GM19372 (cell line): Measurements from ENCODE around the gene PEAK1.

ENCODE experiments used
- ATAC-seq: cut with Tn5 transposase; IDR thresholded peaks from one replicate; pipeline ENCODE4 v1.9.1; 2021; ENCODE audit warnings: mild to moderate bottlenecking, low read depth, moderate library complexity; ENCODE audit not compliant: unreplicated experiment

Gene PEAK1

DNA sequence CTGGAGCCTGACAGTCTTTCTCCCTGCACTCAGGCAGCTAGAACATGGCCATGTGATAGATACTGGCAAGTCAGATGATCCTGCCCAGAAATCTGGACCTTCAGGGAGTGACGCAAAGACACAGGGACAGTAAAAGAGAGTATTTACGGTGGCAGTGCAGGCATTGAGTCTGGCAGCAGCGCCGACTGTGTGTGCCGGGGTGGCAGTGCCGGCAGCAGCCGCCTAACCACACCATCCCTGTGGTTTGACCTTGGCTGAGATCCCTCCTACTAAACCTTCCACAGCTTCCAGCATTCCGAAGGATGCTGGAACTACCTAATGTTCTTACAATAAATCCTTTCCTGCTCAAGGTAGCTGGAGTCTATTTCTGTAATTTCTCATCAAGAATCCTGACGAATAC lies 344.4 kb downstream of the PEAK1 start:
- ATAC-seq: no peak

DNA sequence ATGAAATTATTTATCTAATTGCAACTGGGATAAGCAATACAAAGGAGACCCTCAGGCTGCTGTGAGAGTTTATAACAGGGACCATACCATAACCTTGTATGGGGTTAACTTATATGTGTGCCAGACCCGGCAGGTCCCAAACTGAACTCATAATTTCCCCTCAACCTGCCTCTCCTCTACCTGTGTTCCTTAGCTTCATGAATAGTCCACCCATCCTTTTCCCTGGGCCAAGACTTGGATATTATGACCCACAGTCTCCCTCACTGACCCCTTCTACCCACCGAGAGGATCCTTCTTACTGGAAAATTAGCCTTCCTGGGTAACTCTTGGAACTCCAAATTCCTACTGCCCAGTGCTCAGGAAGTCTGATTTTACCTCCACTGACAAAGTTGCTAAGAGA lies 345.6 kb downstream of the PEAK1 start:
- no peak for ATAC-seq

- ATAC-seq: no peak
These were observed 348.3 kb downstream of the PEAK1 start for GRCh38 chr15:77071305-77072223.

DNA sequence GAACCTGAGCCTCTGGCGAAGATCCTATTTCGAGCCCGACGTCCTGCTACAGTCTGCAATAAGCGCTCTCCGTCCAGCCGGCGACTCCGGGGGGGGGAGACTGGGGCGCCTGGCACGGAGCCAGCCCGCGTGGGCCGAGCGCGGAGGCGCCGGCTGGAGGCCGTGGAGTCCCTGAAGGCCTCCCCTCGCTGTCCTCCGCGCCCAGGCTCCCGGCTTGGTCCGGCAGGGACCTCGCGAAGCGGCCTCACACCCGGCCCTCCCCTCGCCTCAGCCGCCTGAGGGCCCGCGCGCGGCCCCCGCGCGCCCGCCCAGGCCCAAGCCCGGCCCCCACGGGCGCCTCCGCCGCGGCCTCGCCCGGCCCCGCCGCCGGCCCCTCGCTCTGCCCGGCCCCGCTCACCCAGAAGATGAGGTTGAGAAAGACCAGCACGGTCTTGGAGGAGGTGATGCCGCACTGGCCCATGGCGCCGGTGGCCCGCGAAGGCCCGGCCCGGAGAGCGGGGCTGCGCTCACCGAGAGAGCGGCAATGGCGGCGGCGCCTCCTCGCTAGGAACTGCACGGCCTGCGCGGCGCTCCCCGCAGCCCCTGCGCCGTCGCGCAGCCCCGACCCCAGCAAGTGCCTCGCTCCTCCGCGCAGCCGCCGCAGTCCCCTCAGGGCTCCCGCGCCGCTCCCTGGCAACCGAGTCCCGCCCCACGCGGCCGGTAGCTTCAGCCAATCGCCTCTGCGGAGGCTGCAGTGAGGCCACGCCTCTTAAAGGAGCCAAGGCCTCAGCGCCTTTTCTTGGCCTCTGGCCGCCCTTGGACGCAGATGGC lies 349.2 kb downstream of the PEAK1 start, which contains the start of gene TSPAN3:
Gene TSPAN3, minus strand, starts transcription at position 615 of the 810 bp plus-strand sequence. Its CDS starts 155 bp downstream, at position 460.
- ATAC-seq: peak; percentile 92

DNA sequence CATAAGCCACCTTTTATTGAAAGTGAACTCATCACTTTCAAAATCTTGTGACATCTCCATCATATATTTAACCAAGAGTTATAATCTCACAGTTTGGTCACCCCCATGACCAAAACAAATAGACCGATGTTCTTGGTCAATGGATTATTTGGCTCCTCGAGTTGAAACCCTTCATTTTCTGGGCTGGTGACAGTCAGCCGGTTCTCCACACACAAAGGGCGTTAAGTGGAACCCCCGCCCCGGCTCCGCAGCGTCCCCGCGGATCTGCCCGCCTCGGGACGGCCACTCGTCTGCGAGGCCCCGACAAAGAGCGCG lies 349.8 kb downstream of the PEAK1 start:
- no peak for ATAC-seq

DNA sequence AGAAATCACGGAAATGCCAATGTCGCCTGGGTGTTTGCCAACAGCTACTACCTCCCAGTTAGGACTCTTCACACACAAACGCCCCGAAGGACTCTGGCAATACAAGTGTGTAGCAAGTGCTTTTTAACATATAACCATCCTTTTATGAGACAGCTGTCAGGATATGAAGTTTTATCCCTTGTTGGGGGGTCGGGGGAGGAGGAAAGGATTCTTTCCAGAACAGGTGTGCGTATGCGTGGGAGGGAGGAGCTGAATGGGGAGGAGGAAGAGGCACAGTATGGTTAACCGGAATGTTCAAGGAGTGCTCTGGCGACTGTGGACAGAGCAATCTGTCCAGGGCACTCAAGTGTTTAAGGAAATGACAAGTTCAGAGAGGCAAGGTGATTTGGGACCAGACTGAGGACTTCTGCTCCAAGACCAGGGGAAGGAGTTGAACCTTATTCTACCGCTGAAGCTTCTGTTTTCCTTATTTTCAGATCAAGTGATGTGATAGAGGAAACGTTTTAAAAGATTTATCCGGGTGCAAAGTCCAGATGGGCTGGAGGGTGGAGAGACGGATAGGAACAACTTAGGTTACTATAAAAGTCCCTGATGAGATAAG lies 350.3 kb downstream of the PEAK1 start:
- ATAC-seq: no peak

- no peak for ATAC-seq
These were observed 351.3 kb downstream of the PEAK1 start for GRCh38 chr15:77068633-77069032.

GRCh38 chr15:77067691-77068367 lies 352.1 kb downstream of the PEAK1 start:
- ATAC-seq: no peak

- no peak for ATAC-seq
These were observed 352.8 kb downstream of the PEAK1 start for GRCh38 chr15:77066971-77067690.

- no peak for ATAC-seq
These were observed 355.2 kb downstream of the PEAK1 start for GRCh38 chr15:77064539-77065308.

GRCh38 chr15:77064063-77064462 lies 355.8 kb downstream of the PEAK1 start:
- no peak for ATAC-seq

DNA sequence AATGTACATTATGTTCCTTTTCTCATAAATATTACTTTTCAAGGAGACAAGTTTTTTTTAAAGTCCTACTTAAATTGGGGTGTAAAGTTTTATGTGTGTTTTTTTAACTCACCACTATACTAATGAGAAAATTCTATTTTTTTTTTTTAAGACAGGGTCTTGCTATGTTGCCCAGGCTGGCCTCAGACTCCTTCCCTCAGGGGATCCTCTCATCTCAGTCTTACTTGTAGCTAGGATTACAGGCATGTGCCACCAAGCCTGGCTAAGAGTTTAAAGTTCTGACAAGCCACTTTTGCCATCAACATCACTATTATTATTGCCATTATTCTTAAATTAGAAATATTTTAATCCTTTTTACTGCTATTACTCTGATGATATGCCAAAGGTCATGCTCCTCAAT lies 356.7 kb downstream of the PEAK1 start:
- ATAC-seq: no peak

- ATAC-seq: no peak
These were observed 359.4 kb downstream of the PEAK1 start for GRCh38 chr15:77060546-77060945.

DNA sequence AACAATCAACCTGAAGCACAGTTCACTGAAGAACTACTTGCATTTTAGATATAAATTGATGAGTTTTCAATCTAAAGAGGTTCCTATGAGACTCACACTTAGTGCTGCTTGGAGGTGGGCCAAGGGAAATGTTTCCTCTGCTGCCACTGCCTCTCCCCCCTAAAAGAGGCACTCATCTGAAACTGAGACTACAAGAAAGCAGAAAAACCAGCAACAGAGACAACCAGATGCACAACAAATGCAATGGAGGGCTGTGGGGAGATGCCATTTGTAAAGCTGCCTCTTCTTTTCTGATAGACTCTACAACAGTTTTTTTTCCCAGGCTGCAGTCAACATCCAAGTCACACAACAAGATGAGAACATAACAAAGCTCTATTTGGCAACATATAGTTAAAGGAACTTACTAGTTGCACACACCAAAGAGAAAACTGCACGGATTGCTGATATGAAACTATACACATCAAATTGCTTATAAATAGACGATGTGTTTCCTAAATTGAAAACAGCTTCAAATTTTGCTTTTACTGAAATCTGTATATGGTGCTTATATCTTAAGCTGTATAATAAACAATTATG lies 360.0 kb downstream of the PEAK1 start:
- no peak for ATAC-seq

DNA sequence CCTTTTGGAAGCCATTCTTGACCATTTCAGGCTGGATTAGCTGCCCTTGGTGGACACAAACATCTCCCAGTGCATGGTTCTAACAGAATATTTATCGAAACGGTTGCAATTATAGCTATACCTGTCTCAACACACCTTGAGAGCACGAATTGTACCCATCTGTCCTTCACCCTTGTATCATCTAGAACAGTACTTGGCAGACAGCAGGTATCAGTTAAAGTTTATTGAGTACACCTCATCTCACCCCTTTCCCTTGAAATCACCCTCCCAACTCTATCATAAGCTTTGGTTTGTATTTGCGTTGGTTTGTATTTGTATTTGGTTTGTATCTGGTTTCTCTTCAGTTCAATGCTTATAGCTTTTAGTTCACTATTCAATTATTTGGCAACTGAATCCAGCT lies 361.4 kb downstream of the PEAK1 start:
- ATAC-seq: no peak

- ATAC-seq: no peak
These were observed 362.2 kb downstream of the PEAK1 start for GRCh38 chr15:77057685-77058084.

DNA sequence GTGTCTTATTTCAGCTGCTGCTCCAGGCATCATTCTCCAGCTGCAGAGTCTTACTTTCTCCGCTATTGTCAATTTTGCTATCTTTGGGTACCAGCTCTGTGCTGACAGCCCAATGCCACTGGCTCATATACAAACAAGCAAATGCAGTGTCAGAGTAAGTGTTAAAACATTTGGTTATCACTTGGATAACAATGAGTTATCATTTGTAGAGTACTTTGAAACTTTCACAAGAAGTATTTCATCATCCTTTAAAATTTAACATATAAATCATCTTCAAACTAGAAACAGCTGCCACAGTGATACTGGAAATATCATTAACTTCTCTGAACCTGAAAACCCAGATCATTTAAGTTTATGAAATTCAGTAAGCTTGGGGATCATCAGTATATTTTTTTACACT lies 362.8 kb downstream of the PEAK1 start:
- ATAC-seq: no peak

- no peak for ATAC-seq
These were observed 366.2 kb downstream of the PEAK1 start for GRCh38 chr15:77053709-77054108.

GRCh38 chr15:77052556-77052955 lies 367.3 kb downstream of the PEAK1 start:
- ATAC-seq: no peak
